IMR-90 (cell line): ENCODE results near the gene CRYBA2. TPM values are rescaled to one million over a fixed set of nuclear protein-coding genes. Genes with fewer than 3 reads are reported as not detected.

ENCODE experiments used
- ATAC-seq: fragments of 200-7000 bp; cut with Tn5 transposase; 2 replicates; pipeline ENCODE4 v1.9.1; 2020; ENCODE audit warnings: low read depth, mild to moderate bottlenecking, moderate library complexity
- BruUV-seq: library from RNA; stranded (reverse); fragments of 400-500 nt; replicated peaks from 2 replicates; lab custom pipeline; 2021; lab: Mats Ljungman, UMichigan
- CTCF ChIA-PET: fragments of 300-600 bp; formaldehyde crosslinking; extraction: SDS; loops from one replicate; lab custom pipeline; 2021; ENCODE audit warnings: antibody characterized with exemption; lab: Yijun Ruan, JAX
- POLR2A ChIA-PET: fragments of 300-600 bp; sonication (Branson Sonifier 250); formaldehyde crosslinking; loops from one replicate; lab custom pipeline; 2022; ENCODE audit warnings: antibody characterized with exemption; ENCODE audit not compliant: unreplicated experiment; lab: Charles Lee
- DNase-seq: peaks from one replicate; pipeline ENCODE4 v3.0.0; 2013
- H2AFZ ChIP-seq: replicated peaks from 2 replicates; pipeline ENCODE3; 2013; ENCODE audit warnings: low read length, mild to moderate bottlenecking; ENCODE audit not compliant: poor library complexity
- H2AK5ac ChIP-seq: 2 replicates; pipeline ENCODE4 v1.6.1; 2013; ENCODE audit warnings: low read depth, low read length, inconsistent platforms
- H2AK9ac ChIP-seq: replicated peaks from 2 replicates; pipeline ENCODE3; 2013; ENCODE audit warnings: mild to moderate bottlenecking, low read depth, low read length, moderate library complexity; ENCODE audit not compliant: poor library complexity
- H2BK120ac ChIP-seq: 2 replicates; pipeline ENCODE4 v1.6.1; 2013; ENCODE audit warnings: low read depth, low read length, inconsistent platforms
- H2BK15ac ChIP-seq: 3 replicates; pipeline ENCODE4 v1.6.1; 2013; ENCODE audit warnings: low read depth, low read length, inconsistent platforms
- H2BK20ac ChIP-seq: 2 replicates; pipeline ENCODE4 v1.6.1; 2013; ENCODE audit warnings: low read depth, mild to moderate bottlenecking, inconsistent platforms, low read length, moderate library complexity
- H2BK5ac ChIP-seq: 2 replicates; pipeline ENCODE4 v1.6.1; 2013; ENCODE audit warnings: mild to moderate bottlenecking, low read depth, low read length, inconsistent platforms; ENCODE audit not compliant: poor library complexity, severe bottlenecking
- H3K14ac ChIP-seq: replicated peaks from 2 replicates; pipeline ENCODE4 v1.6.1; 2013; ENCODE audit warnings: low read depth, low read length, inconsistent platforms
- H3K18ac ChIP-seq: 2 replicates; pipeline ENCODE4 v1.6.1; 2013; ENCODE audit warnings: low read depth, low read length, control low read depth
- H3K23ac ChIP-seq: 2 replicates; pipeline ENCODE4 v1.6.1; 2013; ENCODE audit warnings: low read depth, low read length, inconsistent platforms
- H3K27ac ChIP-seq: 2 replicates; pipeline ENCODE4 v1.5.1; 2013; ENCODE audit warnings: mild to moderate bottlenecking, control low read depth, low read length; ENCODE audit not compliant: insufficient read depth
- H3K27me3 ChIP-seq: 2 replicates; pipeline ENCODE4 v1.6.1; 2013; ENCODE audit warnings: low read length; ENCODE audit not compliant: control insufficient read depth, insufficient read depth
- H3K36me3 ChIP-seq: 2 replicates; pipeline ENCODE4 v1.6.1; 2013; ENCODE audit warnings: low read length, mixed read lengths; ENCODE audit not compliant: control insufficient read depth, insufficient read depth
- H3K4ac ChIP-seq: 2 replicates; pipeline ENCODE4 v1.6.1; 2013; ENCODE audit warnings: low read depth, low read length, inconsistent platforms
- H3K4me1 ChIP-seq: 2 replicates; pipeline ENCODE4 v1.6.1; 2013; ENCODE audit warnings: low read length, mixed read lengths; ENCODE audit not compliant: control insufficient read depth, insufficient read depth
- H3K4me2 ChIP-seq: 2 replicates; pipeline ENCODE4 v1.6.1; 2013; ENCODE audit warnings: low read depth, mild to moderate bottlenecking, control low read depth, low read length, moderate library complexity
- H3K4me3 ChIP-seq: 2 replicates; pipeline ENCODE4 v1.5.1; 2013; ENCODE audit warnings: low read depth, mild to moderate bottlenecking, control low read depth, low read length, moderate library complexity; ENCODE audit not compliant: insufficient read depth
- H3K56ac ChIP-seq: 2 replicates; pipeline ENCODE4 v1.6.1; 2013; ENCODE audit warnings: low read length, inconsistent platforms; ENCODE audit not compliant: insufficient read depth; ENCODE audit errors: extremely low read depth
- H3K79me1 ChIP-seq, 2 experiments: 2 replicates each; pipeline ENCODE4 v1.6.1; 2013; ENCODE audit warnings: low read length in 2 of 2, inconsistent platforms in 1 of 2, low read depth in 1 of 2
- H3K9ac ChIP-seq: 2 replicates; pipeline ENCODE4 v1.6.1; 2013; ENCODE audit warnings: low read depth, low read length, control low read depth
- H3K9me1 ChIP-seq: 2 replicates; pipeline ENCODE4 v1.6.1; 2013; ENCODE audit warnings: low read length, inconsistent platforms; ENCODE audit not compliant: insufficient read depth
- H3K9me3 ChIP-seq: 2 replicates; pipeline ENCODE4 v1.6.1; 2013; ENCODE audit warnings: low read length; ENCODE audit not compliant: control insufficient read depth, insufficient read depth
- H4K20me1 ChIP-seq: 2 replicates; pipeline ENCODE4 v1.6.1; 2013; ENCODE audit warnings: low read length, inconsistent platforms; ENCODE audit not compliant: insufficient read depth
- H4K5ac ChIP-seq: 2 replicates; pipeline ENCODE4 v1.6.1; 2013; ENCODE audit warnings: mild to moderate bottlenecking, low read depth, low read length, control low read depth
- H4K8ac ChIP-seq, 2 experiments: 2 replicates each; pipeline ENCODE4 v1.6.1; 2013; ENCODE audit warnings: low read depth in 2 of 2, low read length in 2 of 2, control low read depth in 1 of 2, inconsistent platforms in 1 of 2
- H4K91ac ChIP-seq: 2 replicates; pipeline ENCODE4 v1.6.1; 2013; ENCODE audit warnings: low read depth, low read length, inconsistent platforms; ENCODE audit not compliant: insufficient read depth
- CEBPB ChIP-seq: IDR thresholded peaks from 2 replicates; pipeline ENCODE4 v1.6.1; 2012; ENCODE audit warnings: low read depth, low read length, improper control_type of control experiment
- MAZ ChIP-seq: IDR thresholded peaks from 2 replicates; pipeline ENCODE4 v1.6.1; 2012; ENCODE audit warnings: low read depth, mild to moderate bottlenecking, low read length, improper control_type of control experiment, moderate library complexity, borderline replicate concordance
- MXI1 ChIP-seq: IDR thresholded peaks from 2 replicates; pipeline ENCODE4 v1.6.1; 2012; ENCODE audit warnings: low read depth, mild to moderate bottlenecking, low read length, moderate library complexity, borderline replicate concordance
- NFE2L2 ChIP-seq: fragments of 150-350 bp; IDR thresholded peaks from 2 replicates; pipeline ENCODE4 v1.6.1; 2016; ENCODE audit warnings: low read depth, mild to moderate bottlenecking, low read length
- POLR2A ChIP-seq: IDR thresholded peaks from 2 replicates; pipeline ENCODE4 v1.6.1; 2012; ENCODE audit warnings: mild to moderate bottlenecking, low read depth, low read length
- RFX5 ChIP-seq: IDR thresholded peaks from 2 replicates; pipeline ENCODE4 v1.8.0; 2012; ENCODE audit warnings: low read depth, mild to moderate bottlenecking, low read length, moderate library complexity
- SMC3 ChIP-seq: fragments of 150-350 bp; IDR thresholded peaks from 2 replicates; pipeline ENCODE4 v1.6.1; 2016; ENCODE audit warnings: low read depth, mild to moderate bottlenecking, antibody characterized with exemption, low read length, moderate library complexity
- WGBS, 2 experiments: methylation state at CpG; one replicate each; pipeline versions ENCODE4 v1.1.5 to v1.1.7; 2013; ENCODE audit warnings: missing lambda C conversion rate in 2 of 2; ENCODE audit not compliant: insufficient read length in 1 of 2; ENCODE audit errors: extremely low coverage in 2 of 2; 5-methylcytosine and 5-hydroxymethylcytosine counted together
- dilution Hi-C: fragments of 300-500 bp; cut with HindIII; formaldehyde crosslinking; loops from one replicate; pipeline ENCODE4 v1.14.3; 2018; ENCODE audit warnings: low sequenced_read_pairs; ENCODE audit not compliant: unreplicated experiment
- in situ Hi-C: fragments of 300-500 bp; cut with MboI; formaldehyde crosslinking; loops from 3 replicates; pipeline ENCODE4 v1.14.3; 2019; ENCODE audit warnings: low sequenced_read_pairs, inconsistent platforms, mixed read lengths
- intact Hi-C: fragments of 100-400 bp; cut with micrococcal nuclease; formaldehyde crosslinking; loops from 2 replicates; pipeline ENCODE4 v1.10.0; 2022
- polyA plus RNA-seq, 3 experiments: library from polyadenylated mRNA; depleted of rRNA; stranded (reverse); fragments of >200 nt; gene quantifications; 2 replicates each; pipeline ENCODE4 v1.2.3, GENCODE V29; 2012; ENCODE audit warnings: low replicate concordance in 1 of 3
- total RNA-seq: library from RNA; depleted of rRNA; stranded (reverse); fragments of >200 nt; gene quantifications from 2 replicates; pipeline ENCODE4 v1.2.3, GENCODE V29; 2012
- TF ChIP-seq, protein P1 (sequence below): fragments of 150-350 bp; IDR thresholded peaks from 2 replicates; pipeline ENCODE4 v1.6.1; 2017; ENCODE audit warnings: mild to moderate bottlenecking, antibody characterized with exemption, low read length, low read depth

Gene CRYBA2
- total and polyA plus RNA-seq, 2 of the 4 experiments (the other 2 are of a cell fraction): not detected

DNA sequence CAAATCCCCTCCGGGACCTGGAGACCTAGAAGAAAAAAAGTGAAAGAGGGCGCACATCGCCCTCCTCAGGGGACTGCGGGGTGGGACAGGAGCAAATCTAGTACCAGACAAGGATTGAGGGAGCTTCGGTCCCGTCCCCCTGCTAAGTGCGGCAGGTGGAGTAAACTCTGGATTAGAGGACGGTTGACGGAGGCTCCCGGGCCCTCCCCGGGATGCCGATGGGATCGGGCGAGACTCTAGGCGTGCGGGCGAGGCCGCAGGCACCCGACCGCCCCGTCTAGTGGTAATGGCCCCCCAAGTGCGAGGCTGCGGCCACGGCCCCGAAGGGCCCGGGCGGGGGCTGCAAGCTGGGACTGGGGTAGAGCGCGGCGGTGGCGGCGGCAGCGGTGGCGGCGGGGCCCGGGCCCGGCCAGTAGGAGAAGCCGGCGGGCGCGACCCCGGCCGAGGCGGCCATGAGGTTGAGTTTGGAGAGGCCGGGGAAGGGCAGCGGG is 11.8 kb downstream of the CRYBA2 start:
- DNase-seq: no peak
- Histone ChIP-seq H2AK9ac (no peak overlapping the region), H3K56ac (no peak overlapping the region), H4K5ac (no peak overlapping the region), H4K91ac (no peak overlapping the region), H3K4ac (no peak overlapping the region), H3K4me2 (no peak overlapping the region; the same call in 1 of the 2 replicates), H2BK5ac (no peak overlapping the region), H3K23ac (no peak overlapping the region), H3K9ac (no peak overlapping the region), H2AFZ (peak overlapping the region; percentile 16), H3K9me3 (no peaks in the 10 kb centered on the region), H4K20me1 (peaks cover 3% of the 10 kb centered on the region; the same call in 1 of the 2 replicates), H2BK20ac (no peak overlapping the region), H3K14ac (no peak overlapping the region), H3K36me3 (no peaks in the 10 kb centered on the region), H3K4me1 (0 out of 2 replicates have a peak, but pooled peaks cover 2% of the 10 kb centered on the region), H2BK15ac (no peak overlapping the region), H3K4me3 (no peak overlapping the region), H2BK120ac (no peak overlapping the region), H3K9me1 (no peaks in the 10 kb centered on the region; the same call in 1 of the 2 replicates), H3K79me1 (no peaks in the 10 kb centered on the region), H3K27me3 (peaks cover 72% of the 10 kb centered on the region), H3K27ac (no peak overlapping the region), H4K8ac (no peak overlapping the region), H2AK5ac (no peak overlapping the region), H3K18ac (no peak overlapping the region)
- 1% methylated on average over 24 of the region's 46 CpGs; no CpG with 5 or more reads in 1 of the 2 experiments for WGBS, 2 experiments
- BruUV-seq: no TSS peak
- dilution Hi-C loops: no loop called here
- in situ Hi-C loops: no loop called here
- TF ChIP-seq, protein P1, sequence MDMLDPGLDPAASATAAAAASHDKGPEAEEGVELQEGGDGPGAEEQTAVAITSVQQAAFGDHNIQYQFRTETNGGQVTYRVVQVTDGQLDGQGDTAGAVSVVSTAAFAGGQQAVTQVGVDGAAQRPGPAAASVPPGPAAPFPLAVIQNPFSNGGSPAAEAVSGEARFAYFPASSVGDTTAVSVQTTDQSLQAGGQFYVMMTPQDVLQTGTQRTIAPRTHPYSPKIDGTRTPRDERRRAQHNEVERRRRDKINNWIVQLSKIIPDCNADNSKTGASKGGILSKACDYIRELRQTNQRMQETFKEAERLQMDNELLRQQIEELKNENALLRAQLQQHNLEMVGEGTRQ: no peak
- TF ChIP-seq SMC3: no peak
- no peak for TF ChIP-seq CEBPB
- TF ChIP-seq MXI1: no peak
- no peak for TF ChIP-seq POLR2A
- TF ChIP-seq MAZ: no peak
- no peak for TF ChIP-seq RFX5
- TF ChIP-seq NFE2L2: no peak
- CTCF ChIA-PET: interaction anchor here (1.9 kb wide), 2 partner anchors 14 to 173 kb away, joined by 6 to 10 read pairs; no protein-coding TSS in a partner anchor
- ATAC-seq: no peak
- POLR2A ChIA-PET: interaction anchor here (0.6 kb wide), 1 partner anchor 56 kb away, joined by 6 read pairs; no protein-coding TSS in a partner anchor
- intact Hi-C loops: no loop called here
